ENCODE data around the gene AP2A1.
A peak's percentile ranks its signal among the peaks of the same experiment; 100 is the strongest.

AP2A1 gene

DNA sequence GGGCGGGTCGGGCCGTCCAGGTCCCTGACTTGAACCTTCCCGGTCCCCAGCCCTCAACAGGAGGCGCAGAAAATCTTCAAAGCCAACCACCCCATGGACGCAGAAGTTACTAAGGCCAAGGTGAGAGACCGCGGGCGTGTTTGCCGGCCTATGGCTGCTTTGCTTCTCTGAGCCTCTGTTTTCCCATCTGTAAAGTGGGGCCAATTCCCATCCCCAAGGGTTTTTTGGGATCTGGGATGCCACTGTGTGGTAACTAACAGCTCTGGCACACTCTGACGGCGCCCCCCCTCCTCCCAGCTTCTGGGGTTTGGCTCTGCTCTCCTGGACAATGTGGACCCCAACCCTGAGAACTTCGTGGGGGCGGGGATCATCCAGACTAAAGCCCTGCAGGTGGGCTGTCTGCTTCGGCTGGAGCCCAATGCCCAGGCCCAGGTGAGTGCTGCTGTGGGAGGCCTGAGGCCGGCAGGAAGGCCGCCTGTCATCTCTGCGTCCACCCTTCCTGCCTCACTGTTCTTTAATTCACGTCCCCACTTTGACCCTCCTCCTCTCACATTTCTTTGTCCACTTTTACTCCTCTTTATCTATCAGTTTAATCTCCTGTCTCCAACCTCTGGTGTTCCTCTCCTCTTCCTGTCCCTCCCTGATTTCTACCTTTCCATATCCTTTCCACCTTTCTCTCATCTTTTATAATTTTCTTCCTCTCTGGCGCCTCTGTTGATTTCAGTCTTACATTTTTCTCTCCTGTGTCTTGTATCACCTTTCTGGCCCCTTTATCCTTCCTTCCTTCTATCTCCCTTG, 39.2 kb downstream of the AP2A1 start:
- TF ChIP-seq, protein P1, sequence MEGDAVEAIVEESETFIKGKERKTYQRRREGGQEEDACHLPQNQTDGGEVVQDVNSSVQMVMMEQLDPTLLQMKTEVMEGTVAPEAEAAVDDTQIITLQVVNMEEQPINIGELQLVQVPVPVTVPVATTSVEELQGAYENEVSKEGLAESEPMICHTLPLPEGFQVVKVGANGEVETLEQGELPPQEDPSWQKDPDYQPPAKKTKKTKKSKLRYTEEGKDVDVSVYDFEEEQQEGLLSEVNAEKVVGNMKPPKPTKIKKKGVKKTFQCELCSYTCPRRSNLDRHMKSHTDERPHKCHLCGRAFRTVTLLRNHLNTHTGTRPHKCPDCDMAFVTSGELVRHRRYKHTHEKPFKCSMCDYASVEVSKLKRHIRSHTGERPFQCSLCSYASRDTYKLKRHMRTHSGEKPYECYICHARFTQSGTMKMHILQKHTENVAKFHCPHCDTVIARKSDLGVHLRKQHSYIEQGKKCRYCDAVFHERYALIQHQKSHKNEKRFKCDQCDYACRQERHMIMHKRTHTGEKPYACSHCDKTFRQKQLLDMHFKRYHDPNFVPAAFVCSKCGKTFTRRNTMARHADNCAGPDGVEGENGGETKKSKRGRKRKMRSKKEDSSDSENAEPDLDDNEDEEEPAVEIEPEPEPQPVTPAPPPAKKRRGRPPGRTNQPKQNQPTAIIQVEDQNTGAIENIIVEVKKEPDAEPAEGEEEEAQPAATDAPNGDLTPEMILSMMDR (IDR thresholded peaks at IDR 0.05; ENCODE audit: low read depth, low read length, missing control alignments), result no peak
- no peak for DNase-seq (ENCODE audit: extremely low read depth, low read depth)
- H3K4me3 ChIP-seq (replicated peaks; ENCODE audit: low read depth, low read length), result no peak overlapping the region

DNA sequence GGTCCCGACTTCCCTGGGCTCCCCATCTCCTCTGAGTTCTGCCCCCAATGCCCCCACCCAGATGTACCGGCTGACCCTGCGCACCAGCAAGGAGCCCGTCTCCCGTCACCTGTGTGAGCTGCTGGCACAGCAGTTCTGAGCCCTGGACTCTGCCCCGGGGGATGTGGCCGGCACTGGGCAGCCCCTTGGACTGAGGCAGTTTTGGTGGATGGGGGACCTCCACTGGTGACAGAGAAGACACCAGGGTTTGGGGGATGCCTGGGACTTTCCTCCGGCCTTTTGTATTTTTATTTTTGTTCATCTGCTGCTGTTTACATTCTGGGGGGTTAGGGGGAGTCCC, 39.8 kb downstream of the AP2A1 start:
- H3K4me3 ChIP-seq (replicated peaks; ENCODE audit: low read depth, low read length), result no peak overlapping the region
- TF ChIP-seq, protein P1 (IDR thresholded peaks at IDR 0.05; ENCODE audit: low read depth, low read length, missing control alignments), result no peak
- DNase-seq (ENCODE audit: extremely low read depth, low read depth), result no peak

DNA sequence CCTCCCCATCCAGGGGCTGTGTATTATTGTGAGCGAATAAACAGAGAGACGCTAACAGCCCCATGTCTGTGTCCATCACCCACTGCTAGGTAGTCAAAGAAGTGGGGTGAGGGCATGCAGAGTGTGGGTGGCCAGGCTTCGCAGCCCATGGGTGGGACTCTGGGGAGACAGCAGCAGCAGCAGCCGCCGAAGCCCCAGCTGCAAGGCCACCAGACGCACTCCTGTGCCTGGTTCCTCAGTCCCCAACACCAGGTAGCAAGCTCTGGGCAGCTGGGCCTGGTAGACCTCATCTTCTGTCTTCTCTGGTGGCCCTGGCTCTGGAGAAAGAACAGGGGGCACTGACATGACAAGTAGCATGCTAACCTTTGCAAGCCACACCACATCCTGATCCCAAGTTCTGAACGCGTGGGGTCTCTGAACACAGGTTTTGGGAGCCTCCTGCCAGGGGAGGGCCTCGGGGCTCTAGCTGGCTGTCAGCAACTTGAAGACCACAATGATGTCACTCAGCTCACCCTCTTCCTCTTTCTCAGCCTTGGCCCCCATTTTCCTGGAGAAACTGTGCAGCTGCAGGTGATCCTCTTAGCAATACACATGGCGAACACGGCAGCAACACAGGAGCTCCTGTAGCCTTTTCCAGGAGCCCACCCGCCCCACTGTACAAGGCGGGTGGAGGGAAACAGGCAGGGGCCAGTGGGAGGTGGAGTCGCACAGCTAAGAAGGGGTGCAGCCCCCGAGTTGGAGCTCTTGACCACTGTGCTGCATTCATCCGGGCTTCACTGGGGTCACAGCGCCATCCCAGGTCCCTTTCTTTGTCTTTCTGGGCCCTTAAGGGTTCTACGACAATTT, 40.5 kb downstream of the AP2A1 start:
- TF ChIP-seq, protein P1 (IDR thresholded peaks at IDR 0.05; ENCODE audit: low read depth, low read length, missing control alignments), result no peak
- no peak overlapping the region for H3K4me3 ChIP-seq (replicated peaks; ENCODE audit: low read depth, low read length)
- DNase-seq (ENCODE audit: extremely low read depth, low read depth), result no peak

DNA sequence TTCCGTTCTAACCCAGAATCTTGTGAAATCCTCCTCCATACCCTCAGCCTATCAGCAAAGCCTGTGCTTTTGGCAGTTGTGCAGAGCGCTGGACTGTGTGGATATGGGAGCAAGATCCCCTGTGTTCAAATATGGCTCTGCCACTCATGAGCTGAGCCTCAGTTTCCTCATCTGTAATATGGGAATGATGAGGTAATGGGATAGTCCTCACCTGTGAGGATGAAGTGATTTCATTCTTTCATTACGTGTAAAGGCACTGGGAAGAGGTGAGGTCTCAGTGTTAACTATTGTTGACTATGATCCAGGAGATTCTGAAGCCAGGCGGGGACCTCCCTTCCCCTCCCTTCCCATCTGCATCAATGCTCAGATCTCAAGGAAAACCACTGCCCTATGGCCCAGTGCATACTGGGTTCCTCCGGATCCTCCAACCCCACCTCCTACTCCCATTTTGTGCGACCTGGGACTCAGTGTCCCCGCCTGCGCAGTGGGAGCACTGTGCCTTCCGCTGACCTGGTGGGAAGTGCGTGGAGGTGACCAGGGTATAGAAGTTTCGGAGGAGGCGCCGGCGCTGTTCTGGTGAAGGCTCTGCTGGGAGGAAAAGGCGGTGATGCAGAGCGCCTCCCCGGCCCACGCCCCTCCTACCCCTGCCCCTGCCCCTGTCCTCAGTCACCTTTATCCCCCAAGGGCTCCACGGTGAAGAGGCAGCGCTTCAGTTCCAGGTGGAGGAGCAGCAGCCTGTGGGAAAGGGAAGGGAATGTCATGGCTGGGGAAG, 41.3 kb downstream of the AP2A1 start:
- no peak overlapping the region for H3K4me3 ChIP-seq (replicated peaks; ENCODE audit: low read depth, low read length)
- DNase-seq (ENCODE audit: extremely low read depth, low read depth), result no peak
- TF ChIP-seq, protein P1 (IDR thresholded peaks at IDR 0.05; ENCODE audit: low read depth, low read length, missing control alignments), result no peak

DNA sequence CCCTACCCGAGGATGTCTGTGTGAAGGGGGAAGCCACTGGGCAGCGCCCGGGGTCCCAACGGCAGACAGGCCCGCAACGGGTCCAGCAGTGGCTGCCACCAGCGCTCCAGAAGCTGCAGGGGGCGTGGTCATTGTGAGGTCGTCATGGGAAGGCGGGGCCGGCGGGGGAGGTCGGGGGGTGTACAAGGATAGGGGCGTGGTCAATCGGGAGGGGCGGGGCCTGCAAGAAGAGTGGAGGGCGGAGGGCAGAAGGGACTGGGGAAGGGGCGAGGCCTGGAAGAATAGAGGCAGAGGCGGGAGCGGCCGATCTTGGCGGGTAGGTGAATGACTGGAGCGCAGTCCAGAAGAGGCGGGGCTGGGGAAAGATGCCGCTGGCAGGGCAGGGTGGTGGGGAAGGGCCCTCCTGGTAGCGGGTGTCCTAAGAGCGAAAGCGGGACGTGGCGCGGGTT, 41.9 kb downstream of the AP2A1 start:
- H3K4me3 ChIP-seq (replicated peaks; ENCODE audit: low read depth, low read length), result peak overlapping the region; percentile 49
- no peak for DNase-seq (ENCODE audit: extremely low read depth, low read depth)
- TF ChIP-seq, protein P1 (IDR thresholded peaks at IDR 0.05; ENCODE audit: low read depth, low read length, missing control alignments), result no peak

DNA sequence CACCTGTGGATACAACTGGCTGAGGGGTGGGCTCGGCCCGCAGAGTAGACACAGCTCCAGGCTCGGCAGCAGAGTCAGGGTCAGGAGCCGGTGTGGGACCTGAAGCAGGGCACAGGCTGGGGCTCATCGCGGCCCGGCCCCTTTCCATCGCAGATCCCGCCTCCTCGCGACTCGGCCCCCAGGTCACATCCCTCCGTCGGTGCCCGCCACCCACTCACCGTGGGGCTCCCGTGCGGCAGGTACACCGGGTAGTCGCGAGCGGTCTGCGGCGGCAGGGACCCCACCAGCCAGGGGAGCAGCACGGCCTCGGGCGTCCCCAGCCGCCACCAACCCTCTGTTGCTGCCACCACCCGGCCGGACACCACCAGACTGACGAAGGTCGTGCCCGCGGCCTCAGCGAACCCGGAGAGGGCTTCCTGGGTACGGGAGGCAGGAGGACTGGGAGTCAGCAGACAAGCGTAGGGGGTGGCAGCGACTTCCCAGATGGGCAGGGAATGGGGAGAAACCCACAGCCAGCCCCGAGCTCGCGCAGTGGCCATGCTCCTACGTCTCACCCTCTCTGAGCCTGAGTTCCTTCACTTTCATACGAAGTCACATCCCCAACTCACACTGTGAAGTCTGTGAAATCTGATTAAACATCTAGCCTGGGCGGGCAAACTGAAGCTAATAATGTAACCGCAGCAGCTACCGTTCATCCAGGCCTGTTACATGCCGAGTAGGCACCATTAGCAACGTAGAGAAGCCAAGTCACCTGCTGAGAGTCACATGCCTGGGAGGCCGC, 42.5 kb downstream of the AP2A1 start:
- peak overlapping the region; percentile 49 for H3K4me3 ChIP-seq (replicated peaks; ENCODE audit: low read depth, low read length)
- TF ChIP-seq, protein P1 (IDR thresholded peaks at IDR 0.05; ENCODE audit: low read depth, low read length, missing control alignments), result no peak
- DNase-seq (ENCODE audit: extremely low read depth, low read depth), result no peak

Measured in HFF-Myc (cell line).